HepG2 (cell line): ENCODE measurements around the gene RPS6KC1. TPM values are rescaled to one million over a fixed set of nuclear protein-coding genes. Genes with fewer than 3 reads are reported as not detected.

Source experiments
- FOXM1 ChIP-seq: sonication (generic); formaldehyde crosslinking; IDR thresholded peaks from 2 replicates; pipeline ENCODE4 v1.5.0; 2020; ENCODE audit warnings: missing genetic modification reagents
- HES4 ChIP-seq: sonication (generic); formaldehyde crosslinking; IDR thresholded peaks from 2 replicates; pipeline ENCODE4 v1.9.0; 2021; ENCODE audit warnings: mild to moderate bottlenecking, missing genetic modification reagents, borderline replicate concordance
- HMGA1 ChIP-seq: sonication (generic); formaldehyde crosslinking; conservative IDR thresholded peaks from 2 replicates; pipeline ENCODE4 v1.4.0; 2020; ENCODE audit warnings: missing genetic modification reagents
- KDM4B ChIP-seq: sonication (generic); formaldehyde crosslinking; IDR thresholded peaks from 2 replicates; pipeline ENCODE4 v1.4.0; 2020; ENCODE audit warnings: missing genetic modification reagents
- KDM5A ChIP-seq: fragments of 200-600 bp; sonication (generic); IDR thresholded peaks from 2 replicates; pipeline ENCODE4 v1.7.0; 2018; ENCODE audit warnings: antibody characterized with exemption, mild to moderate bottlenecking, low read length, borderline replicate concordance
- NCOR1 ChIP-seq: fragments of 200-600 bp; sonication (generic); IDR thresholded peaks from 2 replicates; pipeline ENCODE4 v1.7.0; 2017; ENCODE audit warnings: antibody characterized with exemption, low read length, borderline replicate concordance
- PRMT3 ChIP-seq: sonication (generic); formaldehyde crosslinking; IDR thresholded peaks from 2 replicates; pipeline ENCODE4 v1.8.1; 2022; ENCODE audit warnings: low read depth, mild to moderate bottlenecking, moderate library complexity, missing genetic modification reagents, borderline replicate concordance
- SSRP1 ChIP-seq: IDR thresholded peaks from 2 replicates; pipeline ENCODE4 v1.6.1; 2016; ENCODE audit warnings: control low read depth
- TEAD3 ChIP-seq: optimal IDR thresholded peaks from 2 replicates; pipeline ENCODE3; 2016; ENCODE audit warnings: borderline replicate concordance
- ZFP1 ChIP-seq: IDR thresholded peaks from 2 replicates; pipeline ENCODE4 v1.6.1; 2016
- ZMAT3 ChIP-seq: sonication (generic); formaldehyde crosslinking; conservative IDR thresholded peaks from 2 replicates; pipeline ENCODE4 v1.7.0; 2021; ENCODE audit warnings: missing genetic modification reagents
- ZNF235 ChIP-seq: sonication (generic); formaldehyde crosslinking; IDR thresholded peaks from 2 replicates; pipeline ENCODE4 v1.8.1; 2023; ENCODE audit warnings: mild to moderate bottlenecking, missing genetic modification reagents, borderline replicate concordance
- ZNF432 ChIP-seq: sonication (generic); formaldehyde crosslinking; IDR thresholded peaks from 2 replicates; pipeline ENCODE4 v1.5.0; 2020; ENCODE audit warnings: missing genetic modification reagents, mild to moderate bottlenecking, borderline replicate concordance
- ZNF552 ChIP-seq: sonication (generic); formaldehyde crosslinking; IDR thresholded peaks from 2 replicates; pipeline ENCODE4 v1.9.0; 2022; ENCODE audit warnings: missing genetic modification reagents, mild to moderate bottlenecking, borderline replicate concordance
- ZNF720 ChIP-seq: sonication (generic); formaldehyde crosslinking; IDR thresholded peaks from 2 replicates; pipeline ENCODE4 v1.4.0; 2020; ENCODE audit warnings: missing genetic modification reagents
- polyA plus RNA-seq, 8 experiments: library from polyadenylated mRNA; depleted of rRNA in 3 of 8; stranded (reverse) in 7 of 8; unstranded in 1 of 8; fragments of >200 nt; fragmentation: Illumina TruSeq in 4 of 8; extraction: Trizol in 4 of 8; gene quantifications; 2 replicates each; pipeline versions ENCODE4 v1.2.1 to v1.2.3, GENCODE V29; 2011 to 2016; ENCODE audit warnings: low read depth in 4 of 8, missing spikeins in 1 of 8, mixed read lengths in 1 of 8; ENCODE audit not compliant: insufficient read depth in 1 of 8
- total RNA-seq, 5 experiments: library from RNA; depleted of rRNA; stranded (reverse); fragments of >200 nt; fragmentation: Illumina TruSeq; extraction: Trizol; gene quantifications; 2 replicates each; pipeline ENCODE4 v1.2.3, GENCODE V29; 2016; ENCODE audit warnings: low read depth in 1 of 5
- TF ChIP-seq, protein P1 (sequence below): sonication (generic); formaldehyde crosslinking; IDR thresholded peaks from 2 replicates; pipeline ENCODE4 v1.5.1; 2020; ENCODE audit warnings: mild to moderate bottlenecking, missing genetic modification reagents, borderline replicate concordance
- TF ChIP-seq, protein P2 (sequence below): sonication (generic); formaldehyde crosslinking; conservative IDR thresholded peaks from 2 replicates; pipeline ENCODE4 v1.5.0; 2020; ENCODE audit warnings: missing genetic modification reagents
- TF ChIP-seq, protein P3 (sequence below): sonication (generic); formaldehyde crosslinking; IDR thresholded peaks from 2 replicates; pipeline ENCODE4 v1.5.1; 2020; ENCODE audit warnings: mild to moderate bottlenecking, missing genetic modification reagents, moderate library complexity
- TF ChIP-seq, protein P4 (sequence below): sonication (generic); formaldehyde crosslinking; IDR thresholded peaks from 2 replicates; pipeline ENCODE4 v1.9.0; 2021; ENCODE audit warnings: missing genetic modification reagents, mild to moderate bottlenecking, borderline replicate concordance

Gene RPS6KC1
- total and polyA plus RNA-seq, 2 of the 13 experiments (the other 11 are each of a cell fraction or from before 2014, with no cell fraction given) = 11.0 to 25.2 TPM

DNA sequence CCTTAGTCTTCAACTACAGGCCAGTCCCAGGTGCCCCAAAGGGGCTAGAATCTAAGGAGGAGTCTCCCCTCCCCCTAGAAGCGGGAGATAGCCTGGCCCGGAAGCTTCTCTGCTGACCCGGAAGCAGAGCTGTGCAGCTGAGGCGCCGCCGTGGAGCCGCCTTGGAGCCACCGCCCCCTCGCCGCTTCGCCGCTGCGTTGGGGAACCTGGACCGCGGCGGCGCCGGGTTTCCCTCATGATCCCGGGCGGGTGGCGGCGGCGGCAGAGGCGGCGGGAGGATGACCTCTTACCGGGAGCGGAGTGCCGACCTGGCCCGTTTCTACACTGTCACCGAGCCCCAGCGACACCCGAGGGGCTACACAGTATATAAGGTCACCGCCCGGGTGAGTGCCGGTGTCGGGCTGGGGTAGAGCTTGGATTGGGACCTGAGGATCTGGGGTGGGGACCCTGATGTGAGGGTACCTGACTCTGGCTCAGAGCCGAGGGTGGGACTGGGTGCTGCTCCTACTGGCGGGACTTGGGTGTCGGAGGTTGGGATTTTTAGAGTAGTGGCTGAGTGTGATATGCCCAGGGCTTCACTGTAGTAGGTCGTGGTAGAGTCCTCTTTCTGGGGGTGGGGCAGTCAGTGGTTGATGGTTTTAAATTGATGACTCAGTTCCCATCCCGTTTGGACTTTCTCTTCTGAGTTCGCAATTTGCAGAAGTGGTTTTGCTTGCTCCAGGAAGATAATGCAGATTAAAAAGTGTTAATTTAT is at the start of gene RPS6KC1 (continued):
- TF ChIP-seq FOXM1 (CRISPR knock-in tag) (no peak), KDM5A (peak; percentile 68; the same call in 1 of the 2 replicates), SSRP1 (CRISPR knock-in tag) (no peak), NCOR1 (no peak), ZMAT3 (CRISPR knock-in tag) (no peak; the same call in 1 of the 2 replicates), HES4 (CRISPR knock-in tag) (no peak), ZNF552 (CRISPR knock-in tag) (0 out of 2 replicates have a peak, but pooled peaks have one; percentile 17), ZFP1 (CRISPR knock-in tag) (0 out of 2 replicates have a peak, but pooled peaks have one; percentile 16), KDM4B (0 out of 2 replicates have a peak, but pooled peaks have one; percentile 36), PRMT3 (no peak), TEAD3 (CRISPR knock-in tag) (no peak), ZNF432 (no peak), HMGA1 (no peak), ZNF235 (CRISPR knock-in tag) (no peak), ZNF720 (CRISPR knock-in tag) (no peak)
- TF ChIP-seq, protein P1, sequence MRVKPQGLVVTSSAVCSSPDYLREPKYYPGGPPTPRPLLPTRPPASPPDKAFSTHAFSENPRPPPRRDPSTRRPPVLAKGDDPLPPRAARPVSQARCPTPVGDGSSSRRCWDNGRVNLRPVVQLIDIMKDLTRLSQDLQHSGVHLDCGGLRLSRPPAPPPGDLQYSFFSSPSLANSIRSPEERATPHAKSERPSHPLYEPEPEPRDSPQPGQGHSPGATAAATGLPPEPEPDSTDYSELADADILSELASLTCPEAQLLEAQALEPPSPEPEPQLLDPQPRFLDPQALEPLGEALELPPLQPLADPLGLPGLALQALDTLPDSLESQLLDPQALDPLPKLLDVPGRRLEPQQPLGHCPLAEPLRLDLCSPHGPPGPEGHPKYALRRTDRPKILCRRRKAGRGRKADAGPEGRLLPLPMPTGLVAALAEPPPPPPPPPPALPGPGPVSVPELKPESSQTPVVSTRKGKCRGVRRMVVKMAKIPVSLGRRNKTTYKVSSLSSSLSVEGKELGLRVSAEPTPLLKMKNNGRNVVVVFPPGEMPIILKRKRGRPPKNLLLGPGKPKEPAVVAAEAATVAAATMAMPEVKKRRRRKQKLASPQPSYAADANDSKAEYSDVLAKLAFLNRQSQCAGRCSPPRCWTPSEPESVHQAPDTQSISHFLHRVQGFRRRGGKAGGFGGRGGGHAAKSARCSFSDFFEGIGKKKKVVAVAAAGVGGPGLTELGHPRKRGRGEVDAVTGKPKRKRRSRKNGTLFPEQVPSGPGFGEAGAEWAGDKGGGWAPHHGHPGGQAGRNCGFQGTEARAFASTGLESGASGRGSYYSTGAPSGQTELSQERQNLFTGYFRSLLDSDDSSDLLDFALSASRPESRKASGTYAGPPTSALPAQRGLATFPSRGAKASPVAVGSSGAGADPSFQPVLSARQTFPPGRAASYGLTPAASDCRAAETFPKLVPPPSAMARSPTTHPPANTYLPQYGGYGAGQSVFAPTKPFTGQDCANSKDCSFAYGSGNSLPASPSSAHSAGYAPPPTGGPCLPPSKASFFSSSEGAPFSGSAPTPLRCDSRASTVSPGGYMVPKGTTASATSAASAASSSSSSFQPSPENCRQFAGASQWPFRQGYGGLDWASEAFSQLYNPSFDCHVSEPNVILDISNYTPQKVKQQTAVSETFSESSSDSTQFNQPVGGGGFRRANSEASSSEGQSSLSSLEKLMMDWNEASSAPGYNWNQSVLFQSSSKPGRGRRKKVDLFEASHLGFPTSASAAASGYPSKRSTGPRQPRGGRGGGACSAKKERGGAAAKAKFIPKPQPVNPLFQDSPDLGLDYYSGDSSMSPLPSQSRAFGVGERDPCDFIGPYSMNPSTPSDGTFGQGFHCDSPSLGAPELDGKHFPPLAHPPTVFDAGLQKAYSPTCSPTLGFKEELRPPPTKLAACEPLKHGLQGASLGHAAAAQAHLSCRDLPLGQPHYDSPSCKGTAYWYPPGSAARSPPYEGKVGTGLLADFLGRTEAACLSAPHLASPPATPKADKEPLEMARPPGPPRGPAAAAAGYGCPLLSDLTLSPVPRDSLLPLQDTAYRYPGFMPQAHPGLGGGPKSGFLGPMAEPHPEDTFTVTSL (CRISPR knock-in tag) = no peak; the same call in 1 of the 2 replicates
- TF ChIP-seq, protein P2, sequence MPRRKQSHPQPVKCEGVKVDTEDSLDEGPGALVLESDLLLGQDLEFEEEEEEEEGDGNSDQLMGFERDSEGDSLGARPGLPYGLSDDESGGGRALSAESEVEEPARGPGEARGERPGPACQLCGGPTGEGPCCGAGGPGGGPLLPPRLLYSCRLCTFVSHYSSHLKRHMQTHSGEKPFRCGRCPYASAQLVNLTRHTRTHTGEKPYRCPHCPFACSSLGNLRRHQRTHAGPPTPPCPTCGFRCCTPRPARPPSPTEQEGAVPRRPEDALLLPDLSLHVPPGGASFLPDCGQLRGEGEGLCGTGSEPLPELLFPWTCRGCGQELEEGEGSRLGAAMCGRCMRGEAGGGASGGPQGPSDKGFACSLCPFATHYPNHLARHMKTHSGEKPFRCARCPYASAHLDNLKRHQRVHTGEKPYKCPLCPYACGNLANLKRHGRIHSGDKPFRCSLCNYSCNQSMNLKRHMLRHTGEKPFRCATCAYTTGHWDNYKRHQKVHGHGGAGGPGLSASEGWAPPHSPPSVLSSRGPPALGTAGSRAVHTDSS (CRISPR knock-in tag) = no peak
- TF ChIP-seq, protein P3, sequence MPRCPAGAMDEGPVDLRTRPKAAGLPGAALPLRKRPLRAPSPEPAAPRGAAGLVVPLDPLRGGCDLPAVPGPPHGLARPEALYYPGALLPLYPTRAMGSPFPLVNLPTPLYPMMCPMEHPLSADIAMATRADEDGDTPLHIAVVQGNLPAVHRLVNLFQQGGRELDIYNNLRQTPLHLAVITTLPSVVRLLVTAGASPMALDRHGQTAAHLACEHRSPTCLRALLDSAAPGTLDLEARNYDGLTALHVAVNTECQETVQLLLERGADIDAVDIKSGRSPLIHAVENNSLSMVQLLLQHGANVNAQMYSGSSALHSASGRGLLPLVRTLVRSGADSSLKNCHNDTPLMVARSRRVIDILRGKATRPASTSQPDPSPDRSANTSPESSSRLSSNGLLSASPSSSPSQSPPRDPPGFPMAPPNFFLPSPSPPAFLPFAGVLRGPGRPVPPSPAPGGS = no peak
- TF ChIP-seq, protein P4, sequence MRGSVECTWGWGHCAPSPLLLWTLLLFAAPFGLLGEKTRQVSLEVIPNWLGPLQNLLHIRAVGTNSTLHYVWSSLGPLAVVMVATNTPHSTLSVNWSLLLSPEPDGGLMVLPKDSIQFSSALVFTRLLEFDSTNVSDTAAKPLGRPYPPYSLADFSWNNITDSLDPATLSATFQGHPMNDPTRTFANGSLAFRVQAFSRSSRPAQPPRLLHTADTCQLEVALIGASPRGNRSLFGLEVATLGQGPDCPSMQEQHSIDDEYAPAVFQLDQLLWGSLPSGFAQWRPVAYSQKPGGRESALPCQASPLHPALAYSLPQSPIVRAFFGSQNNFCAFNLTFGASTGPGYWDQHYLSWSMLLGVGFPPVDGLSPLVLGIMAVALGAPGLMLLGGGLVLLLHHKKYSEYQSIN (CRISPR knock-in tag) = no peak
